Spleen (tissue), 7 donors: ENCODE data around the gene MTERF4.

ENCODE experiments used
- POLR2A ChIP-seq, 3 donors: fragments of 450-650 bp; IDR thresholded peaks; one replicate each; pipeline ENCODE4 v1.5.1; 2017; ENCODE audit warnings: antibody characterized with exemption in 3 of 3, mild to moderate bottlenecking in 1 of 3
- TF ChIP-seq, protein P1 (sequence below), 11 experiments: fragments of 200-600 bp in 7 of 11; fragments of 450-650 bp in 4 of 11; sonication (generic) in 4 of 11; IDR thresholded peaks in 8 of 11; conservative IDR thresholded peaks in 3 of 11; 1 replicate in 7 of 11; 2 replicates in 4 of 11; pipeline versions ENCODE4 v1.4.0 to v1.8.0; 2016 to 2021; ENCODE audit warnings: antibody characterized with exemption in 11 of 11, inconsistent platforms in 4 of 11, mild to moderate bottlenecking in 1 of 11
- donor health status: DM: no; HTN: no; CAD: no; lungs with moderate emphysema.
- donor health status: DM: no; HTN: no; CAD: no.
- donor health status: DM: no; HTN: no; CAD: no.

- TF ChIP-seq, protein P1, sequence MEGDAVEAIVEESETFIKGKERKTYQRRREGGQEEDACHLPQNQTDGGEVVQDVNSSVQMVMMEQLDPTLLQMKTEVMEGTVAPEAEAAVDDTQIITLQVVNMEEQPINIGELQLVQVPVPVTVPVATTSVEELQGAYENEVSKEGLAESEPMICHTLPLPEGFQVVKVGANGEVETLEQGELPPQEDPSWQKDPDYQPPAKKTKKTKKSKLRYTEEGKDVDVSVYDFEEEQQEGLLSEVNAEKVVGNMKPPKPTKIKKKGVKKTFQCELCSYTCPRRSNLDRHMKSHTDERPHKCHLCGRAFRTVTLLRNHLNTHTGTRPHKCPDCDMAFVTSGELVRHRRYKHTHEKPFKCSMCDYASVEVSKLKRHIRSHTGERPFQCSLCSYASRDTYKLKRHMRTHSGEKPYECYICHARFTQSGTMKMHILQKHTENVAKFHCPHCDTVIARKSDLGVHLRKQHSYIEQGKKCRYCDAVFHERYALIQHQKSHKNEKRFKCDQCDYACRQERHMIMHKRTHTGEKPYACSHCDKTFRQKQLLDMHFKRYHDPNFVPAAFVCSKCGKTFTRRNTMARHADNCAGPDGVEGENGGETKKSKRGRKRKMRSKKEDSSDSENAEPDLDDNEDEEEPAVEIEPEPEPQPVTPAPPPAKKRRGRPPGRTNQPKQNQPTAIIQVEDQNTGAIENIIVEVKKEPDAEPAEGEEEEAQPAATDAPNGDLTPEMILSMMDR (IDR thresholded peaks at IDR 0.05 in 8 of 11, conservative IDR thresholded peaks at IDR 0.05 in 3 of 11): no peak
- TF ChIP-seq POLR2A (IDR thresholded peaks at IDR 0.05): no peak
Measured at GRCh38 chr2:241135737-241136136, 33.6 kb upstream of the MTERF4 start.
